Measurements from ENCODE around the gene SERINC2. TPM values are rescaled to one million over a fixed set of nuclear protein-coding genes. Genes with fewer than 3 reads are reported as not detected.
"Not testable (repeated sequence)": the region's sequence is repeated elsewhere in the genome, so short reads cannot be mapped to it uniquely, and the experiment has no call there.

The SERINC2 gene
- total and polyA plus RNA-seq, 4 donors, result 4.9 to 66.4 (median 38.7) TPM

- Histone ChIP-seq H3K27ac (ENCODE audit: low read depth in 1 of 2, low read length in 2 of 2) (no peak overlapping the region), H3K4me3 (ENCODE audit: low read depth in 1 of 3, low read length in 3 of 3) (no peak overlapping the region), H3K9ac (ENCODE audit: low read depth in 1 of 2, low read length in 2 of 2) (no peak overlapping the region), H3K27me3 (ENCODE audit: control insufficient read depth in 4 of 4, insufficient read depth in 4 of 4, low read length in 3 of 4) (no peaks in the 10 kb centered on the region), H3K36me3 (ENCODE audit: control insufficient read depth in 4 of 4, insufficient read depth in 3 of 4, low read depth in 1 of 4, low read length in 3 of 4) (no peaks in the 10 kb centered on the region), H3K9me3 (ENCODE audit: control insufficient read depth in 4 of 4, low read length in 3 of 4) (no peaks in the 10 kb centered on the region), H3K4me1 (ENCODE audit: control insufficient read depth in 4 of 4, insufficient read depth in 4 of 4, low read length in 3 of 4) (no peaks in the 10 kb centered on the region)
- no peak for DNase-seq (ENCODE audit: low spot score)
- TF ChIP-seq MAX (IDR thresholded peaks at IDR 0.05) (no peak), RAD21 (IDR thresholded peaks at IDR 0.05) (no peak)
- WGBS, result 89% methylated on average over 2 of the region's 2 CpGs
Measured at GRCh38 chr1:31478167-31478566, 65.2 kb downstream of the SERINC2 start.

DNA sequence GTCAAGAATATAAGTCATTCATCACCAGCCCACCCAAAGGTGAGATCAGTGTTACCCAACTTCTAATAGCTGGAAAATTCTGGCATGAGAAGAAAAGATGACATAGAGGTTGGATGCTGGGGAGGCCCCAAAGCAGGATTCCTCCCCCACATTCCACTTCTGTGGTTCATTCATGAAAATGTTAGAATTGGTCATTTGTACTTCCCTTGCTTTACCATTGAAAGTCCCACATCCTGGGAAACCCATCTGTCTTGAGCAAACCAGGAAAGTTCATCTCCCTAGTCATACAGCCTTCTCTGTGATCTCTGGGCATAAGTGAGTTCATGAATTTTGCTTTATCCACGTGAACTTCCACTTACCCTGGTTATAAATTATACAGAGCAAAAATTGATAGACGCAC is 66.8 kb downstream of the SERINC2 start:
- DNase-seq (ENCODE audit: low spot score), result no peak
- Histone ChIP-seq H3K4me3 (ENCODE audit: low read depth in 1 of 3, low read length in 3 of 3) (no peak overlapping the region), H3K27ac (ENCODE audit: low read depth in 1 of 2, low read length in 2 of 2) (no peak overlapping the region), H3K4me1 (ENCODE audit: control insufficient read depth in 4 of 4, insufficient read depth in 4 of 4, low read length in 3 of 4) (no peaks in the 10 kb centered on the region), H3K36me3 (ENCODE audit: control insufficient read depth in 4 of 4, insufficient read depth in 3 of 4, low read depth in 1 of 4, low read length in 3 of 4) (no peaks in the 10 kb centered on the region), H3K9me3 (ENCODE audit: control insufficient read depth in 4 of 4, low read length in 3 of 4) (no peaks in the 10 kb centered on the region), H3K27me3 (ENCODE audit: control insufficient read depth in 4 of 4, insufficient read depth in 4 of 4, low read length in 3 of 4) (no peaks in the 10 kb centered on the region), H3K9ac (ENCODE audit: low read depth in 1 of 2, low read length in 2 of 2) (no peak overlapping the region)
- TF ChIP-seq, protein P1, sequence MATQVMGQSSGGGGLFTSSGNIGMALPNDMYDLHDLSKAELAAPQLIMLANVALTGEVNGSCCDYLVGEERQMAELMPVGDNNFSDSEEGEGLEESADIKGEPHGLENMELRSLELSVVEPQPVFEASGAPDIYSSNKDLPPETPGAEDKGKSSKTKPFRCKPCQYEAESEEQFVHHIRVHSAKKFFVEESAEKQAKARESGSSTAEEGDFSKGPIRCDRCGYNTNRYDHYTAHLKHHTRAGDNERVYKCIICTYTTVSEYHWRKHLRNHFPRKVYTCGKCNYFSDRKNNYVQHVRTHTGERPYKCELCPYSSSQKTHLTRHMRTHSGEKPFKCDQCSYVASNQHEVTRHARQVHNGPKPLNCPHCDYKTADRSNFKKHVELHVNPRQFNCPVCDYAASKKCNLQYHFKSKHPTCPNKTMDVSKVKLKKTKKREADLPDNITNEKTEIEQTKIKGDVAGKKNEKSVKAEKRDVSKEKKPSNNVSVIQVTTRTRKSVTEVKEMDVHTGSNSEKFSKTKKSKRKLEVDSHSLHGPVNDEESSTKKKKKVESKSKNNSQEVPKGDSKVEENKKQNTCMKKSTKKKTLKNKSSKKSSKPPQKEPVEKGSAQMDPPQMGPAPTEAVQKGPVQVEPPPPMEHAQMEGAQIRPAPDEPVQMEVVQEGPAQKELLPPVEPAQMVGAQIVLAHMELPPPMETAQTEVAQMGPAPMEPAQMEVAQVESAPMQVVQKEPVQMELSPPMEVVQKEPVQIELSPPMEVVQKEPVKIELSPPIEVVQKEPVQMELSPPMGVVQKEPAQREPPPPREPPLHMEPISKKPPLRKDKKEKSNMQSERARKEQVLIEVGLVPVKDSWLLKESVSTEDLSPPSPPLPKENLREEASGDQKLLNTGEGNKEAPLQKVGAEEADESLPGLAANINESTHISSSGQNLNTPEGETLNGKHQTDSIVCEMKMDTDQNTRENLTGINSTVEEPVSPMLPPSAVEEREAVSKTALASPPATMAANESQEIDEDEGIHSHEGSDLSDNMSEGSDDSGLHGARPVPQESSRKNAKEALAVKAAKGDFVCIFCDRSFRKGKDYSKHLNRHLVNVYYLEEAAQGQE (IDR thresholded peaks at IDR 0.05), result no peak
- TF ChIP-seq NR2F2 (IDR thresholded peaks at IDR 0.05) (no peak), MAX (IDR thresholded peaks at IDR 0.05) (no peak), RAD21 (IDR thresholded peaks at IDR 0.05) (no peak), EGR1 (IDR thresholded peaks at IDR 0.05; ENCODE audit: low read depth in 2 of 2) (no peak), FOXA1 (IDR thresholded peaks at IDR 0.05) (no peak), TAF1 (conservative IDR thresholded peaks at IDR 0.05) (no peak), GABPA (IDR thresholded peaks at IDR 0.05 in 1 of 2, conservative IDR thresholded peaks at IDR 0.05 in 1 of 2) (no peak), JUND (IDR thresholded peaks at IDR 0.05) (no peak), YY1 (IDR thresholded peaks at IDR 0.05) (no peak), HNF4G (IDR thresholded peaks at IDR 0.05) (no peak), HNF4A (conservative IDR thresholded peaks at IDR 0.05) (no peak), FOXA2 (IDR thresholded peaks at IDR 0.05) (no peak), SP1 (IDR thresholded peaks at IDR 0.05) (no peak), RXRA (IDR thresholded peaks at IDR 0.05) (no peak)
- TF ChIP-seq, protein P2, sequence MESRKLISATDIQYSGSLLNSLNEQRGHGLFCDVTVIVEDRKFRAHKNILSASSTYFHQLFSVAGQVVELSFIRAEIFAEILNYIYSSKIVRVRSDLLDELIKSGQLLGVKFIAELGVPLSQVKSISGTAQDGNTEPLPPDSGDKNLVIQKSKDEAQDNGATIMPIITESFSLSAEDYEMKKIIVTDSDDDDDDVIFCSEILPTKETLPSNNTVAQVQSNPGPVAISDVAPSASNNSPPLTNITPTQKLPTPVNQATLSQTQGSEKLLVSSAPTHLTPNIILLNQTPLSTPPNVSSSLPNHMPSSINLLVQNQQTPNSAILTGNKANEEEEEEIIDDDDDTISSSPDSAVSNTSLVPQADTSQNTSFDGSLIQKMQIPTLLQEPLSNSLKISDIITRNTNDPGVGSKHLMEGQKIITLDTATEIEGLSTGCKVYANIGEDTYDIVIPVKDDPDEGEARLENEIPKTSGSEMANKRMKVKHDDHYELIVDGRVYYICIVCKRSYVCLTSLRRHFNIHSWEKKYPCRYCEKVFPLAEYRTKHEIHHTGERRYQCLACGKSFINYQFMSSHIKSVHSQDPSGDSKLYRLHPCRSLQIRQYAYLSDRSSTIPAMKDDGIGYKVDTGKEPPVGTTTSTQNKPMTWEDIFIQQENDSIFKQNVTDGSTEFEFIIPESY (IDR thresholded peaks at IDR 0.05), result no peak
- TF ChIP-seq, protein P3, sequence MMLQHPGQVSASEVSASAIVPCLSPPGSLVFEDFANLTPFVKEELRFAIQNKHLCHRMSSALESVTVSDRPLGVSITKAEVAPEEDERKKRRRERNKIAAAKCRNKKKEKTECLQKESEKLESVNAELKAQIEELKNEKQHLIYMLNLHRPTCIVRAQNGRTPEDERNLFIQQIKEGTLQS (IDR thresholded peaks at IDR 0.05), result no peak
- TF ChIP-seq, protein P4, sequence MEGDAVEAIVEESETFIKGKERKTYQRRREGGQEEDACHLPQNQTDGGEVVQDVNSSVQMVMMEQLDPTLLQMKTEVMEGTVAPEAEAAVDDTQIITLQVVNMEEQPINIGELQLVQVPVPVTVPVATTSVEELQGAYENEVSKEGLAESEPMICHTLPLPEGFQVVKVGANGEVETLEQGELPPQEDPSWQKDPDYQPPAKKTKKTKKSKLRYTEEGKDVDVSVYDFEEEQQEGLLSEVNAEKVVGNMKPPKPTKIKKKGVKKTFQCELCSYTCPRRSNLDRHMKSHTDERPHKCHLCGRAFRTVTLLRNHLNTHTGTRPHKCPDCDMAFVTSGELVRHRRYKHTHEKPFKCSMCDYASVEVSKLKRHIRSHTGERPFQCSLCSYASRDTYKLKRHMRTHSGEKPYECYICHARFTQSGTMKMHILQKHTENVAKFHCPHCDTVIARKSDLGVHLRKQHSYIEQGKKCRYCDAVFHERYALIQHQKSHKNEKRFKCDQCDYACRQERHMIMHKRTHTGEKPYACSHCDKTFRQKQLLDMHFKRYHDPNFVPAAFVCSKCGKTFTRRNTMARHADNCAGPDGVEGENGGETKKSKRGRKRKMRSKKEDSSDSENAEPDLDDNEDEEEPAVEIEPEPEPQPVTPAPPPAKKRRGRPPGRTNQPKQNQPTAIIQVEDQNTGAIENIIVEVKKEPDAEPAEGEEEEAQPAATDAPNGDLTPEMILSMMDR (IDR thresholded peaks at IDR 0.05; ENCODE audit: low read depth, low read length, missing input control), result no peak
- WGBS, result 94% methylated on average over 2 of the region's 2 CpGs

GRCh38 chr1:31480426-31480825 is 67.4 kb downstream of the SERINC2 start:
- H3K27ac ChIP-seq (ENCODE audit: low read depth in 1 of 2, low read length in 2 of 2); H3K36me3 ChIP-seq (ENCODE audit: control insufficient read depth in 4 of 4, insufficient read depth in 3 of 4, low read depth in 1 of 4, low read length in 3 of 4); H3K27me3 ChIP-seq (ENCODE audit: control insufficient read depth in 4 of 4, insufficient read depth in 4 of 4, low read length in 3 of 4); H3K4me1 ChIP-seq (ENCODE audit: control insufficient read depth in 4 of 4, insufficient read depth in 4 of 4, low read length in 3 of 4); H3K4me3 ChIP-seq (ENCODE audit: low read depth in 1 of 3, low read length in 3 of 3); H3K9me3 ChIP-seq (ENCODE audit: control insufficient read depth in 4 of 4, low read length in 3 of 4); DNase-seq (ENCODE audit: low spot score); H3K9ac ChIP-seq (ENCODE audit: low read depth in 1 of 2, low read length in 2 of 2): not testable (repeated sequence)
- WGBS, result 88% methylated on average over 4 of the region's 4 CpGs

Measured in liver (tissue), 9 donors.